NCI-H526 (cell line): ENCODE results near the gene PHF12.
A peak's percentile ranks its signal among the peaks of the same experiment; 100 is the strongest.
"Not testable (repeated sequence)": the region's sequence is repeated elsewhere in the genome, so short reads cannot be mapped to it uniquely, and the experiment has no call there.

Source experiments
- DNase-seq, 2 experiments: peaks; one replicate each; lab custom pipeline; 2025; lab: John Stamatoyannopoulos, UW

Gene PHF12

DNA sequence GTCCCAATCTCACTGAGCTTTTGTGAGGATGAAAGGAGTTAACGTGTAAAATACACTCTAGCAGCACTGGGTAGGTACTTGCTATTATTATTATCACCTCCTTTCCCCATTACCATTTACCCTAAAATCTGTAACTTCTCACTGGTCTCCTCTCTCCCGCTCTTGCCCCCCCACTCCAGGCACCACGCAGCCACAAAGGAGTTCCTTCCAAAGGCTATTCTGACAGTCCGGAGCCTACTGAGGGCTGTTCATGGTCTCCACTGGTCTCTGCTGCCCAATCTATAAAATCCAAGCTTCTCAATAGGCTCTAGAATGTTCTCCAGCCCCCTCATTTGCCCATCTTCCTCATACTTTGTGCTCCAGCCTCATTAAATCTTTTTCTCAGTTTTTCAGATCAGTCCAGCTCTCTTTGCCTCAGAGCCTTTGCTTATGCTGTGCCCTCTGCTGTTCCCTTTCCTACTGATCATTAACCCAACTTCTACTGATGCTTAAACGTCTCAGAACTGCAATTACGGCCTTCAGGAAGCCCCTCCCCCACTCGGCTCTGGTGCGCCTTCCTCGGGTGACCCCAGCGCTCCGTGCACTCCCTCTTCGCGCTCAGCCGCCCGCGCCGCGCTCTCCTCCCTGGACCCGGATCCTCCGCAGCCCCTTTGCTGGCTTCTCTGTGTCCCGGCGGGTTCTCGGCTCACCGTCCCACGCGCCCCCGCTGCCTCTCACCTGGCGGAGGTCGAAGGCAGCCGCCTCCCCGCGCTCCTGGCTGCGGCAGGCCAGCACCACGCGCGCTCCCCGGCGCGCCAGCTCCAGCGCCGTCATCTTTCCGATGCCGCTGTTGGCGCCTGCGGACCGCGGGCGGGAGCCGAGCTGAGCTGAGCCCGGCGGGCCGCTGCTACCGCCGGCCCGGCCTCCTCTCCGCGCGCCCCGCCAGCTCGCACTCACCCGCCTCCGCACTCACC, 49.2 kb downstream of the PHF12 start:
- DNase-seq, result peak; percentile 75 to 94

DNA sequence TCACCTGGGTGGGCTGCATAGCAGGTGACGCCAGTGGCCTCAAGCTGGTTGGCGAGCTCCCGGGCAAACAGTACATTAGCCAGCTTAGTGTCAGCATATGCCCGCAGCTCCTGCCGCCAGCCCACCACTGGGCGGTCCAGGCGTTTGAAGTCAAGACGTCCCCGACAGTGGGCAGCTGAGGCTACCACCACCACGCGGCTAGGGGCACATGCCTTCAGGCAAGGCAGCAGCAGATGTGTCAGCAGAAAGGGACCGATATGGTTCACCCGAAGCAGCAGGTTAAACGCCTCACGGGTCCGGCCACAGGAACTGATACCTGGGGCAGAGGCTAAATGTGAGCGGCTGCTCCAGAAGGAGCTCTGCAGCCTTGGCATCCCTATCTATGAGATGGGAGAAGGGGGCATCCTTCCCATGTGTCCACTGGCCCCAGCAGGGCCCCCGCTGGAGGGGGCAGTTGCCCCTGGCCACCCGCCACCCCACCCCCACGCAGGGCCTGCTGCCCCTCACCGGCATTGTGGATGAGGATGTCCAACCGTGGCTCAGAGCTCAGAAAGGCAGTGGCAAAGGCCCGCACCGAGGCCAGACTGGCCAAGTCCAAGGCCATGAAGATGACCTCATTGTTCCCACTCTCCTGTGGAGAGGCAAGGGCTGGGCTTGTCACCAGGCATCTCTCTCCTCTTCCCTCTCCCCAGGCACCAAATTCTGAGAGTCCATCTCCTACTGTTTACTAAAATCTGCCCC, 50.2 kb downstream of the PHF12 start:
- DNase-seq, result no peak

DNA sequence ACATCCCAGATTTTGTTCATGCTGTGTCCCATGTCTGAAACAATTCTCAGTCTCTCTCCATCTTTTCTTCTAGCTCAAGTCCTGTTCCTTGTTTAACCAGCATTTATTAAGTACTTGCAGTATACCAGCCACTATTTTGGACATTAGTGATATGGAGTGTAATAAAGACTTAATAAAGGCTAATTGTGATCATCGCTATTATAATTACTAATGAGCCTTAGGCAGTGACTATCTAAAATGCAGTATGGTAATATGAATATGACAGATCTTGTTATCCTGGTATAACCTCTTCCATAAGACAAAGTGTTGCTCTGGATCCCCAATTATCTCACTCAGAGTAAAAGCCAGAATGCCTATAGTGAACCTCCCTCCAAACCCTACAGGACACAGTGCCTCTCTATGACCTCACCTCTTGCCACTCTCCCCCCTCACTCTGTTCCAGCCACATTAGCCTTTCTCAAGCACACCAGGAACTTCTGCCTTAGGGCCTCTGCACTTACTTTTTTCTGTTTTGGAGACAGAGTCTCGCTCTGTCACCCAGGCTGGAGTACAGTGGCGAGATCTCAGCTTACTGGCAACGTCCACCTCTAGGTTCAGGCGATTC, 52.0 kb downstream of the PHF12 start:
- no peak for DNase-seq

DNA sequence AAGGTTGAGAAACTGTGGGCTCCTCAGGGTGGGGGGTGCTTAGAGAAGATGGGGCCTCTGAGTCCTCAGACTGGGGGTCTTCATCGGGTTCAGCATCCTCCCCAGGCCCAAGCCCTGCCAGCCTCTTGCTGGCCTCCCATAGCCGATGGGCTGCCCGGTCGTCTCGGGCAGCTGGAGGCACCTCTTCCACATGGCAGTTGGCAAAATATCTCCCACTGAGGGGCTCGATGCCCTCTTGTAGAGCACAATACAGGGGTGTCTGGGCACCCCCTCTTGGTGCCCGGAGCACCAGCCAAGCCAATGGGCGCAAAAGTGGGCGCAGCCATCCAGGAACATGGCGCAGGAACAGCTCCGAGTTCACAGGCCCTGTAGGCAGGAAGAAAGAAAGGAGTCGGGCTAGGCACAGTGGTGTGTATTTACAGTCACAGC, 52.8 kb downstream of the PHF12 start:
- DNase-seq, result no peak

DNA sequence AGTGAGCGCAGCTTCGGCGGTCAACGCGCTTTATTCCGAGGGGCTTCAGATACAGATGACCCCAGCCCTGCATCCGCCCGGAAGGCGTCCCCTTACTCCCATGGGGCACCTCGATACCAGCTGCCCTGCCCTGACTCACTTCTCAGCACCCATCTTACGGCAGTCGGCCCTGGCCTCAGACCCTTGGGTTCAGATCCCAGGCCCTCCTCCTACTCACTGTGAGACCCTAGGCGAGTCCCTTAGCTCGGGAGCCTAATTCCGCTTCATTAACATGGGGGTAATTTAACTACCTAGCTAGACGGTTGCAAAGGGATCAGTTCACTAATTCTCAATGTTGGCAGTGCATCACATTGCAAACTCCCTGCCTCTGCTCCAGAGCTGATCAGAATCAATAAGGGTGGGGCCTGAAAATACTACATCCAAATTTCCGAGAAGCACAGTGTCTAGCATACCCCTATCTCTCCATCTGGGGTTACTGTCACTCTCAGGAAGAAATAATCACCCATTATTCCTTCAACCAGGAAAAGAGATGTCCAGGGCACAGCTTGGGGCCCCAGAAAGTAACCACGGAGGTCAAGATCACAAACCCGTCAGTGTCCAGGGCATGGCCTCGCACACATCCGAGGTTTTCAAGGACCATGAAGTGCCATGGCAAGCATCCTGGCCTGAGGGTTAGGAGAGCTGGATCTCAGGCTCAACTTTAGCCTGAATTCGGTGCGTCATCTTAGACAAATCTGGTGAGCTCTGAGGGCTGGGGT, 53.4 kb downstream of the PHF12 start:
- DNase-seq, result no peak

DNA sequence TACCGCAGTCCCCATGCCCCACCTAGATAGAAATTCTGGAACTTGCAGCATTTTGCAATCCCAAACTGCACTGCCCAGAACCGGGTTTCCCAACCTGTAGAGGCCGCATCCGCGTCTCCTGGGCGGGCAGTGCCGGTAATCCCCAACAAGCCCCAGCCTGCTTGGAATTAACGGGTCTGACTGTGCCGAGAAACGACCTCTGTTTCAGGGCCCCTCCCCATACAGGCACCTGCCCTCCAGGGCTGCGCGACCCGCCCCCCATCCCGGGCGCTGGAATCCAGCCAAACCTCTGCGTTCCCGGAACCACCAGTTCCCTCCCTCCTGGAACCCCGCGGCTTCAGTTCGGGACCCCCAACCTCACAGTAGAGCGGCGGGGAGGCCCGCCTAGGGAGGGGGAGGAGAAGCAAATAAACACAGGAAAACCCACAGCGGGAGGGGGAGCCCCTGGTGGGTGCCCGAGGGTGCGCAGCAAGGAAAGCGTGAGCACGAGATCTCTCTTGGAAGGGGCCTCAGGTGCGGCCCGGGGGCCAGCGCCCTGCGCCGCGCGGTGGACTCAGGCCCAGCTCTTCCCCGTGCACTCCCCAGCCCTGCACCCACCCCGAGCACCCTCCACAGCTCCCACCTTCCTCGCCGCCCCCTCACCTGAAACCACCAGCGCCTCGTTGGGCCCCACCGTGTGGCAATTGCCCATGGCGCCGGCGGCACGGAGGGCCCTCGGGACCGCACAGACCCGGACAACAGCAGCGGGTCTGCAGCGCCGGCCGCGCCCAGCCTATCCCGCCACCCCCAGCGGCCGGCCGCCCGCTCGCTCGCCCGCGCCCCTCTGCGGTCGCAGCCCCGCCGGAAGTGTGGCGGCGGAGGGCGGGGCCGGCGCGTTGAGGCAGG, 54.2 kb downstream of the PHF12 start, which contains the start of gene FLOT2:
FLOT2 (minus strand) TSS at position 850 of the 885 bp plus-strand sequence; CDS start at position 691, 159 bp downstream.
- peak; percentile 71 to 90 for DNase-seq

DNA sequence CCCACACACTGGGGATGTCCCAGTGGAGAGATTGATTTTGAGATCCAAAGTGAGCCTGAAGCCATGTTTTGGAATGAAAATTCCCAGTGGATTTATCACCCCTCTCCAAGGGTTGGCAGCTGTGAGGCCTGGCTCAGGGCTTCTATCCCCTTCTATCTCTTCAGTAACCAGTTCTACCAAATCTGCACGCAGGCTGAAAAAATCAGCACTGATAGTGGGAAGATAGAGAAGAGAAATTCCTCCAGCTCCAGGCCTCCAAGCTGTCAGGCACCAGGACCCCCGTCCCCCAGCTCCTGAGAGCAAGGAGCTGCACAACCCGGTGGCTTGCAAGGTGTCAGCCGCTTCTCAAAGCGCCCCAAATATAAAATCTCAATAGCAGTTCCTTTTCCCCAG, 54.8 kb downstream of the PHF12 start:
- DNase-seq, result no peak

DNA sequence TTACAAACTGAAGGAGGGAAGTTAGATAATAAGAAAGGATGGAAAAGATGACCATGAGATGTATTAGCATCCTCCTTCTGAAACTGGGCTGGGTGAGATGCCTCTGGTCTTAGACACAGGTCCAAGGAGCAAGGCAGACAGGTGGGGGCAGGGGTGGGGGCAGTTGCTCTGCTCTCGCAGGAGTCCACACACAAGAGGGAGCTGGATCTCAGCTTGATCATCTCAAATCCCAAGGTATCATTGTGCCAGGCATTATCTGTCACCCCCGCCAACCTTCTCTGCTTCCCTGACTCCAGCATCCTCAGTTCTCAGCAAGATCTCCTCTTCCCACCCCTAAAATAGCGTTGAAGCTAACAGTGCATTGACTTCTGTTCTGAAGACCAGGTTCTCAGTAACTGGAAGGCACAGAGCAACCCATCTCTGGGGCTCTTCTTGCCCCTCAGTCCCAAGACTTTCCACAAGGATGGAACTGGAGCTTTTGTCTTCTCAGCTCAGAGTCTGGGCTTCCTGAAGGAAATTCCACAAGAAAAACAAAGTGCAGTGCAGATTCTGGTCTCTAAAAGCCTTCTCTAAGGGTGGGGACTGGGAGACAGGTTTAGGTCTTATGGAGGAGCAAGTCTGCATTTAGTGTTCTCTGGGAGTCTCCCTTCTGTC, 55.4 kb downstream of the PHF12 start:
- DNase-seq, result no peak

DNA sequence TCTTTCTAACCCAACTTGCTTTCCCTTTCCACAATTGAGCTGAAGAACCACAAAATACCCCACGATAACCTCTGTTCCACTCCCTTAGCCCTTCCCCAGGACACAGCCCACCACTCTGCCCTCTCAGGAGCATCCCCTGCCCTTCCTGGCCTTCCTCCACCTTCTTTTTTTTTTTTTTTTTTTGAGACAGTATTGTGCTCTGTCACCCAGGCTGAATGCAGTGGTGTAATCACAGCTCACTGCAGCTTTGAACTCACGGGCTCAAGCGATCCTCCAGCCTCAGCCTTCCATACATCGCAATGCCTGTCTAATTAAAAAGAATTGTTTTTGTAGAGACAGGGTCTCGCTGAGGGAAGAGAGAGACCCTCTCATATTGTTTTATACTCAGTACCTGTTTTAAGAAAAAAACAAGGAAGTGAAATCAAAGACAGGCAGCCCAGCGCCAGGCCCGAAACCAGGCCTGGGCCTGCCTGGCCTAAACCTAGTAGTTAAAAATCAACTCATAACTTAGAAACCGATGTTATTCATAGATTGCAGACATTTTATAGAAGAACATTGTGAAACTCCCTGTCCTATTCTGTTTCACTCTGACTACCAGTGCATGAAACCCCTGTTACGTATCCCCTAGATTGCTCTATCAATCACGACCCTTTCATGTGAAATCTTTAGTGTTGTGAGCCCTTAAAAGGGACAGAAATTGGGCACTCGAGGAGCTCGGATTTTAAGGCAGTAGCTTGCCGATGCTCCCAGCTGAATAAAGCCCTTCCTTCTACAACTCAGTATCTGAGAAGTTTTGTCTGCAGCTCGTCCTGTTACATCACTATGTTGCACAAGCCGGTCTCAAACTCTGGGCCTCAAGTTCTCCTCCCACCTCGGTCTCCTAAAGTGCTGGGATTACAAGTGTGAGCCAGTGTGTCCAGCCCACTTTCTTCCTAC, 57.8 kb downstream of the PHF12 start:
- not testable (repeated sequence) for DNase-seq

DNA sequence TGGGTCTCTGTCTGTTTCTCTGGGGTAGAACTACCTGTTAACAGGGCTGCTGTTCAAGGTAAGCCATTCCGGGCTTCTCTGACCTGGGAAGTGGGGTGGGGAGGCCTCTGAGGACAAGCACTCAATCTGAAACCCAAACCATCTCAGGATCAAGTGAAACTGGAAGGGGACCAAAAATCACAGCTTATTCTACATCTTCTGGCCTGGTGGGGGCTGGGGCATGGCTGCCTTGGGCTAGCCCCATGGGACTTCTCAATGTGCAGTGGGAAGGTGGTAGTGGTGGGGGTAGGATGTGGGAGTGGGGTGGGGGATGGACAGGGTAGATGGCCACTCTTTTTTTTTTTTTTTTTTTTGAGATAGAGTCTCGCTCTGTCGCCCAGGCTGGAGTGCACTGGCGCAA, 59.3 kb downstream of the PHF12 start:
- no peak for DNase-seq

DNA sequence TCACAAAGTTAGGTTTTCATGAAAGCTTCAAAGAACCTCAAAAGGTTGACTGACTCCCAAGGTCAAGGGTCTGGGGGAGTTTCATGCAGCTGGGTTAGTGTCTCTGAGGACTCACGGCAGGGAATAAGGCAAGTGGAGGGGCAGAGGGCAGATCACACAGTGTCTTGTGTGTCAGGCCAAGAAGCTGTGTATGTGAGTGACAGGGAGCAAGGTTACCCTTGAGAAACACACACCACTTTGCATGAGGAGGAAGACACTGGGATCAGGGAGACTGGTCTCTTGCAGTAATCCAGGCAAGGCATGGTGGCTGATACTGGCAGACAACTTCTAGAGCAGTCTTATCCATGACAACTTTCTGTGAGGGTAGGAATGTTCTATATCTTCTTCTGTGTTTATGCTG, 60.1 kb downstream of the PHF12 start:
- no peak for DNase-seq

DNA sequence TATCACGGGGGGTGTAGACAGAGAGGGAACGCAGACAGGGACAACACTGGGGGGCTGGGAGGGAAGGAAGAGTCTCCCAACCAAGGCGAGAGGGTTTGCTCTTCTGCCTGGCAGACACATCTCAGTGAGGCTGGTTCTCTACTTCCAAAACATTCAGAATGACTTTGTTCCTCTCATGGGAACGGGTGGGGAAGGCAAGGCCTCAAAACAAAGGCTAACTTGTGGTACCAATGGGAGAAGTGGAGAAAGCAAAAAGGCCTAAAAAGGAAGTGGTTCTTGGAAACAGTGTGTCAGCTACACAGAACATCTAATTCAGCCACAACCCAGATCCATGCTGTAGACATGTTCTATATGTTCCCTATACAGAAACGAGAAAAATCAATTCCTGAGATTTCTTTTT, 61.3 kb downstream of the PHF12 start:
- DNase-seq, result no peak

DNA sequence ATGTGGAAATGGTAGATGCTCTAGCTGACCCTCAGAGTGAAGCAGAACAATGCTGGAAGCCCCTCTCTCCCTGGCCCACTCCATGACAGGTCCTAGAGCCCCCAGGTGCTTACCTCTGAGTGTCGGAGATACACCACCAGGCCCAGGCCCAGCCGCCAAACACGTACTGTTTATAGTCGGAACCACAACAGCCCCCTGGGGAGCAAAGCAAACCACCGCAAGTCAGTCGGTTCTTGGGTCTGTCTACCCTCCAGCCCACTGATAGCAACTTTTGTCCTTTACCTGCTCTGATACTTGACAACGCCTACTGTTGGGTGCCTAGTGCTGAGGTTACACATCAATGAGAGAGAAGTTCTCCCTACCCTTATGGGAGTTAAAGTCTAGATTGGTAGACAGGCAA, 62.5 kb downstream of the PHF12 start:
- DNase-seq, result peak in 1 of 2 experiments; percentile 22

DNA sequence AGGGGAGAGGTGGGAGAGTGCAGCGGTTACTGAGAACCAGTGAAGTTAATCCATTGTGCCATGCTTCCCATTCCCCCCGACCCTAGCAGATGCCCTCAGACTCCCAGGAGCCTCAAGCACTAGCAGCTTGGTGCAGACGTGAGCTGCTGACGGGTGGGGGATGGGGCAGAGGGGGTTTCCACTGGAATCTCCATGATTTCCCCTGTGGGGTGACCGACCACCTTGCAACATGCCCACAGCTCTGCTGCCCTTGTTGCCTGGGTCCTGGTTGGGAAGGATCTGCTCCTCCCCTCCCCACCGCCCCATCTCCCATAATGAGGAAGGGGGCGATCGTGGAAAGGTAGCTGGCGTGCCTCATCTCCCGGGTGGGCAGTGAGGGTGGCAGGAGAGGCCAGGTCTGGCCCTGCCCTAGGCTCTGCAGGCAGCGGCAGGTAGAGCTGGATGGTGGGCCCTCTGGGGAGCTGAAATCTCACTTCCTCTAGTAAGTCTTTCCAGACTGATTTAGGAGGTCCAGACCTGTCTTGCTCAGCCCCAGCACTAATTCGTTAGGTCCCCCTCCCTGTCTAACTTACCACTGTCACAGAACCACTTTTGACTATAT, 63.3 kb downstream of the PHF12 start:
- no peak for DNase-seq

DNA sequence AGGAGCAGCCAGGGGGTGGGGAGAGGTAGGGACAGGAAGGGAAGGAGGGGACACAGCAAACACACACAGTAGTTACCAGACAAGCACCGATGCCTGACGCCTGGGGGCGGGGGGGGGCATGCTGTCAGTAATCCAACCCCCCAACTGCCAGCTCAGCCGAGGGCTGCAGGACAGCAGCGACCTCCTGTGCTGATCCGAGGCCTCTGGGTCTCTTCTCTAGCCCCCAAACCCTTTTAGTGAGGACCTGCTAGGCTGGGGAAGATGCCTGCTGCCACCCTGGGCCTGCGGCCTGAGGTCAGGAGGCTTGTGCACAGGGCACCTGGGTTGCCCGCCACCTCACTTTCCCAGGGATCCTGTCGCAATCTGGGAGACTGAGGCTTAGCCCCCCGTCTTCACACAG, 65.4 kb downstream of the PHF12 start:
- DNase-seq, result no peak

DNA sequence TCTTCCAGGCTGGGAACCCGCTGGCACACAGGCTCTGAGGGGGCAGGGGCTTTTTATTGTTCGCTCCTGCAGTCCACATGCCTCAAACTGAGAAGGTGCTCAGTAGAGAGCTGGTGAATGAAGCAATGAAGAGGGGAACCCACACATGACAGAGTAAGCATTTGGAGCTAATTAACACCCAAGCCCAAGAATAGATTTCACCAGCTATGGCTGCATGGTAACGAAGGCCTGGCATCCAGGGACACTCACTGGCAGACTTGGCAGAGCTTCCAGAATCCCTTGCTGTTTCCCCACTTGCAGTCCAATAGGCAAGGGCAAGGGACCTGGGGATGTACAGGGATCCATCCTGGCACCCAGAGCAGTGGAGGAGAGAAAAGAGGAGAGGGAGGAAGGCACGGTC, 66.0 kb downstream of the PHF12 start:
- DNase-seq, result no peak

DNA sequence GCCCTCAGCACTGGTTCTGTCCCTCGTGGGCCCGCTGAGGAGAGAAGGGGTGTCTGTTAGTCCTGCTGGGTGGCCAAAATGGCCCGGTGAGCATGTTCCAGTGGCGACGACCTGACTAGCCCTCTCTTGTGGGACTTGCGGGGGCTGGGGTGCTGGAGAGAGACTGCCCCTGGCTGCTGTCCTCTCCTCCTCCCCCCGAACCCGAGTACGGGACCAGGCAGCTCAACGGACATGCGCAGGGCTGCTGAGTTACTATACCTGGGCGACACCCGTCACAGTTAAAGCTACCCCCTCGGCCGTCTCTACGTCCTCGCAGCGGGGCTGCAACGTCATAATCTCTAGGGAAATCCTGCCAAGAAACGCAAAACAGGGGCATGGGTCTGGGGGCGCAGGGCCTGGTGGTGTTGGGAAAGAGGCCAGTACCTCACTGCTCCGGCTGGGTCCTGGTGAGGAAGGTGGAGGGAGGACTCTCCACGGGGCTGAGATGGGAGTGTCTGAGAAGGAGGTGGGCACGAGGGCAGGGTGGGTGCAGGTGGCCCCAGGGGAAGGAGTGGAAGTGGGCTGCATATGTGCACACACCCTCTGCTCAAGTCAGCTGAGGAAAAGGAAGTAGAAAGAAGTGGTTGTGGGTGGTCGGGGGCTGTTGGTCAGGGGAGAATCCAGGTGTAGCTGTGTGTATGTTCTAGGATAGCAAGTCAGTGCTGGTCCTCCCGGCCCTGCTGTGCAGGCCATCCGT, 67.2 kb downstream of the PHF12 start:
- DNase-seq, result no peak
